ENCODE data around the gene MLF1.
"Not testable (repeated sequence)": the region's sequence is repeated elsewhere in the genome, so short reads cannot be mapped to it uniquely, and the experiment has no call there.

The MLF1 gene, protein sequence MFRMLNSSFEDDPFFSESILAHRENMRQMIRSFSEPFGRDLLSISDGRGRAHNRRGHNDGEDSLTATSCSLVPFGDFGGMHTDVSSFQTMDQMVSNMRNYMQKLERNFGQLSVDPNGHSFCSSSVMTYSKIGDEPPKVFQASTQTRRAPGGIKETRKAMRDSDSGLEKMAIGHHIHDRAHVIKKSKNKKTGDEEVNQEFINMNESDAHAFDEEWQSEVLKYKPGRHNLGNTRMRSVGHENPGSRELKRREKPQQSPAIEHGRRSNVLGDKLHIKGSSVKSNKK

DNA sequence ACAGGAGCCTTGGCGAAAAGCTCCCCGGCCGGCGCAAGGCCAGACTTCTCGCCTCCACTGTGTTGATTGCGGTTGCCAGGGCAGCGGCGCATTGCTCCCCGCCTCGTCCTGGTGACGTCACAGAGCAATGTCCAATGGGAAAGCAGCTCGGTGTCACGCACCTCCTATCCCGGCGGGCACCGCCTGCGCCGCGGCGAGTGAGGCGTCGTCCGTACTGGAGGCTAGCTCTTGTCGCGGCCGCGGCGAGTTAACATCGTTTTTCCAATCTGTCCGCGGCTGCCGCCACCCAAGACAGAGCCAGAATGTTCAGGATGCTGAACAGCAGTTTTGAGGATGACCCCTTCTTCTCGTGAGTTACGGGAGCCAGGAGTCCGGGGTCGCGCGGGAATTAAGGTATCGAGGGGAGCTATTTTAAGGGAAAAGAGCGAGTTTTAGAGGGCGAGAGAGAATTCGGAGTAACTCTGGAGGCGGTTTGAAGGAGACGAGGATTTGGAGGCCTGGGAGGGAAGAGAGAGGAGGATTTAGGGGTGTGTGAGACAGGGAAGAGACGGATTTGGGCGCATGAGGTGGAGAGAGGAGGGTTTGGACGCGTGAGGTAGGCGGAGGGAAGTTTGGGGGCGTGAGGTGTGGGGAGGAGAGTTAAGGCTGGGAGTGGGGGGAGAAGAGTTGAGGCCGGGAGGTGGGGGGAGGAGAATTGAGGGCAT, at the start of gene MLF1:
Gene MLF1 (plus strand): TSS at position 196 of the 704 bp plus-strand sequence. CDS start 107 bp downstream, at position 303.
- DNase-seq (ENCODE audit: low spot score): peak; percentile 98

DNA sequence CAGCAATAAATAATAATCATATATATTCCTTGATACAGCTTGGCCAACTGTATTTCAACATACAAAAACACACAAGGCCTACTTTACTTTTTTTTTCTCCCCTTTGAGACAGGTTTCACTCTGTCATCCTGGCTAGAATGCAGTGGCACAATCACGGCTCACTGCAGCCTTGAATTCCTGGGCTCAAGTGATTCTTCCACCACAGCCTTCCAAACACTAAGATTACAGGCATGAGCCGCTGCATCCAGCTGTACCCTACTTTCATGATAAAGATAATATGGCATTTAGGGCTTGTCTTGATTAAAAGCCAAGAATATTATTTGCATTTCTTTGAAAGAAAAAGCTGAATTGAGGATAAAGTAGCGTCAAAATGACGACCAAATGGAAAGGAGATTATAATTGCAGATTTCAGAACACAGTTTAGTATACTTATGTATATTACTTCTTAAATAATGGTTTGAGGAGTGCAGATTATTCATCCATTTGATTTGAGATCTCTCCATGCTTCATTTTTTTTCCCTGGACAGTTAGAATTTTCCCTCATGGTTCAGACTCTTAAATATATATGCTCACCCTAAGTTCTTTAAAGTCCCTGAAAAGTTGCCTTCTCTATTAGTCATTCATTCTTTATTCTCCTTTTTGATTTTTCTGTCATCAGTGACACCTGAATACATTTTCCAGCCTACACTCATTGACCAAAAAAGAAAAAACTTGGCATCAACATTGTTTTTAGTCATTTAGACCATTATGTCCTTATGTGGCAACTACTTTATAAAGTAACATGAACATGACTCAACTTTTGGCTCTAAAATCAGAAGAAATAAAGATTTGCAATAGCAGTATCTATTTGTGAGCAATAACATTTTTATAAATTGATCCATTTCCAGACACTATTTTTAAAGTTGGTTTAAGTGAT, 48.5 kb upstream of the MLF1 start:
- DNase-seq (ENCODE audit: low spot score): no peak

DNA sequence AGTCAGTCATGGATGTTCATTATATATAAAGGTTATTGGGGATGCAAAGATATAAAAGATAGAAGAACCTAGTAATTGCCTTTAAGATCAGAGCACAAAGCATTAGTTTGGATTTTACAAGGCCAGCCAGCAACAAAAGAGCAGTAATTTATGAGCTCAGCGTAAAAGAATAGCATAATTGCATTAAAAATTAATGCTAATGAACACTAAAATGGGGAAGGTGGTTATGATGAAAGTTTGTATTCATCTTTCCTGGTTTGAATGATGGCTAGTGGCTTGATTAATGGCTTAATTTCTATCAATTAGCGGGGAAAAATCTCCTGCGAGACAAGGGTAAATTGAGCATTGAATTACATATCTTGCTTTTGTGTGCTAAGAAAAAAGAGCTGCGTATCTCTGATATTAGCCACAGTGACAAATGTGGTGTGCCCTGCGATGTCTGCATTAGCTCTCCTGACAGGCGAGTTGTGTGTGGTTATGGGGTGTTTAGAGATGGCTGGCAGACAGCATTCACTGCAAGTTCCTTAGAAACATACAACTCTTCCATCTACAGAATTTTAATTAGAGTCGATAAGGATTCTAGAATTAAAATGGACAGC, 42.8 kb upstream of the MLF1 start:
- DNase-seq (ENCODE audit: low spot score): no peak

DNA sequence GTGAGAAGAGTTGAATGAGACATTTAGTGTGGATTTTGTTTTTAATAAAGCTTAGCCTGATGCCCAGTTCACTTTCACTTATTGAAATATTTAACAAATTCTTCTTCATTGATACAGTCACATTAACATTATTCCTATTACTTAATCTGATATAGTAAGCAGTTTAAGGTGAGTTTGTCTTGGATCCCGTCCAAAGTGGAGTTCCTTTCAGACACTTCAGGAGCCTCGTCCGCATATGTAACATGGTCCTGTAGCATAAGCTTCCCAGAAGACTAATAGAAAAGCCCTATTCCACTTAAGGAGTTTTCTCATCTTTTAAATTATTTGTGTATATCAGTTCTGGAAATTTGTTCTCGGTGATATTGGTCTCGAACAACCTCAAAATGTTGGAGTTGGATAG, 39.7 kb upstream of the MLF1 start:
- no peak for DNase-seq (ENCODE audit: low spot score)

DNA sequence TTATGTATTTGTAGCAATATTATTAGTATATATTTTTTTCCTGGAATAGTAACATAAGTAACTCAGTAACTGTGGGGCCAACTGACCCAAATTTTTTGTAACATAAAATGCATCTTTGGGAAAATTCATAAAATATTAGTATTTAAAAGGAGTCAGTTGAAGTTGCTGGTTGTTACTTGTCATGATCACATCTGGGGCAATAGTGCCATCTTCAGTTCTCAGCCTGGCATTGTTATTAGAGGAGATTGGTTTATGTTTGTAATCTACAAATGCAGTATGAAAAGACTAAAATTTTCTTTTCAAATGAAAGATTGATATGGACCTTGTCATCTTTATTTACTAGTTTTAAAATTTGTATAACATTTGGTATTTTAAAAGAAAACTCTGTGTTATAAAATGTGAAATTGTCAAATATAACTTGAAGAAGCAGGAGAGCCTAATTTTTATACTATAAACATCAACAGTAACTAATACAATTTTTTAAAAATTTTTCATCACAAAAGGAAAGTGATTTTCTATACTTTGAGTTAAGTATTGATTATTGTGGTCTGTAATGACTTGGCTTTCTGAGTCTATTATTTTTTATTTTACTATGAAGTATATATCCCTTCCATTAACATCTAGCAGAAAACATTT, 38.8 kb upstream of the MLF1 start:
- DNase-seq (ENCODE audit: low spot score): peak; percentile 67

DNA sequence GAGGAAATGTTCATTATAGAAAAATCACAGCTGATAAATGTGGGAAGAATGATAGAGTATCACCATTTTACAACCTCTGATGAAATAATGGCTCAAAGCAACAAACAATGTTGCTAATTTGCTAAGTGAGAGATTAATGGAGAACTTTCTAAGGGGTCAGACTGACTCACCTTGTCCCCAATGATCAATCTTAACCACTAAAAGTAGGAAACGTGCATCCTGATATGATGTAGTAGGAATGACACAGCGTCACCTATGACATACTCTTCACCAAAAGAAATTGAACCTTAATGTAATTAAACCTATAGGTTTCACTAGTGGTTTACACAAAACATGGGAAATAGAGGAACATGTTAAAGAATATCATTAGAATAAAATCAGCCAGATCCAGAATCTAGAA, 35.1 kb upstream of the MLF1 start:
- no peak for DNase-seq (ENCODE audit: low spot score)

DNA sequence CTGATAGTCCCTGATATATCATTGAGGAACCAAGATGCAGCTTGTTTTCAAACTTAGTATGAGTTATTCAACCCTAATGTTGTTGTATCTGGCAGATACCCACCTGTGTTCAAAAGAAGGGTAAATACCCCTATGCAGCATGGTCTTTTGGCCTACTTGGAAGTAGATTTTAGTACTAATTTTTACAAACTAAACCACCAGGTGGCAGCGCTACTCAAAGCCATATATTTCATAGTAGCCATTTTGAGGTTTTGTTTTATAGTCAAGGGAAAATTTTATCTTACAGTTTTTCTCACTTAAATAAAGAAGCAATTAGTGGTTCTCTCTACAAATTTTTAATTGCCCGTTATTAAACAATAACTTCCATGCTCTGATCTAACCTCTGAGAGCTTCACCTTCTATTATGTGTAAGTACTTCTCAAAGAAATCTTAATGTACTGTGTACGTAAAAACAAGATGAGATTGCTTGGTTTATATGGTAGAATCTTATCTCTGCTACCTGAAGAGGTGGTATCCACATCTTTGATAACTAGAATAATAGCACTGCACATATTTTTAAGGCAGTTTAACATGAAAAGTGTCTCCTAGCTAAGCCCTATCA, 31.5 kb upstream of the MLF1 start:
- peak; percentile 27 for DNase-seq (ENCODE audit: low spot score)

DNA sequence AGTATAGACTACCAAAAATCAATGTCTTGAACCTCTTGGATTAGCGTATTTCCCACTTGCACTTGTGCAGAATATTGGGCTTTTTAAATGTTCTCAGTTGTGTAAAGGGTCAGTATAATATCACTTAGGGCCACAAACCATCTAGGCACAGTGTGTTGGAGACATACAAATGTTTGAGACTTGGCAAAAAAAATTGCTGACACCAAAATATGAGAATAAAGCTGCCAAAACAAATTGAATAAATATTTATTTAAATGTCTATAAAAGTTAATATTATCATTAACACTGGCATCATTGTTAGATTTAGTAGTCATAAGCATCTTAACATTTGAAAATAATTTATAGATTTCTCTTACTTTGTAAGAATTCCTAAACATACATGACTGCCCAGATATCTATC, 30.9 kb upstream of the MLF1 start:
- no peak for DNase-seq (ENCODE audit: low spot score)

DNA sequence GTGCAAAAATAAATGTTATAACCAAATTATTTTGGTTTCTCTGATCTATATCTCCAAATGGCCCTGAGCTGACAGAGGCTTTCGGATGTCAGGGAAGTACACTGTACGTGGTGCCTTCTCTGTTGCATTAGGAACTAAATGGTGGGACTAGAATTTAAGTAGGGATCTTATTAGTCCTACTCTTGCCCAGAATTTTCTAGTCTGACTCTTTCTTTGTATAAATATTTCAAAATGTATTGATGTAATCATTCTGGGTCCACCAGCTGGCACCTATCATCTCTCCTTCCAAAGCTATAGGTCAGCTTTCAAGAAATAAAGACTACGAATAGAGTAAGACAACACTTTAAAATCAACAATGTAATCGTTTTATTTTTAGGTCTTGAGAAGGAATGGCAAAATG, 22.3 kb upstream of the MLF1 start:
- no peak for DNase-seq (ENCODE audit: low spot score)

DNA sequence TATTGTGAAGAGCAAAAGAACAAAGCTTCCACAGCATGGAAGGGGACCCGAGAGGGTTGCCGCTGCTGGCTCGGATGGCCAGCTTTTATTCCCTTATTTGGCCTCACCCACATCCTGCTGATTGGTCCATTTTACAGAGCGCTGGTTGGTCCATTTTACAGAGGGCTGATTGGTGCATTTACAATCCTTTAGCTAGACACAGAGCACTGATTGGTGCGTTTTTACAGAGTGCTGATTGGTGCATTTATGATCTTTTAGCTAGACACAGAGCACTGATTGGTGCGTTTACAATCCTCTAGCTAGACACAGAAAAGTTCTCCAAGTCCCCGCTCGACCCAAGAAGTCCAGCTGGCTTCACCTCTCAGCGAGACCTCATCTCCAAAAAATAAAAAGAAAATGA, 21.1 kb upstream of the MLF1 start:
- not testable (repeated sequence) for DNase-seq (ENCODE audit: low spot score)

DNA sequence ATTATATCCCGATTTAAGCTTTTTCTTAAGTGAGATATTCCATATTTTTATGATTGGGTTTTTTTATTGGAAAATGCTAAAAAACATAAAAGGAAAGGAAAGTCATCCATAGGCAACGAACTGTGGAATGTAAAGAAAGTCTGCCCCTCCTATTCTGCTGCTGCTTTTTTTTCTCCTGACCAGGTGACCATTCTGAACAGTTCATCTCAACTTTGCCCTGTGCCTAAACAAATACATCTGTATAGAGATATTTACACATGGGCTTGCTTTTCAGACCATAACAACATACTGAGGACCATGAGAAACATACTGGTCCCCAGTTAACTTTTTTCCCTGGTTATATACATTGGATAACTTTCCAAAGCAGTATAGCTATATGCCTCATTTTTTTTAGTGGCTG, 18.9 kb upstream of the MLF1 start:
- no peak for DNase-seq (ENCODE audit: low spot score)

DNA sequence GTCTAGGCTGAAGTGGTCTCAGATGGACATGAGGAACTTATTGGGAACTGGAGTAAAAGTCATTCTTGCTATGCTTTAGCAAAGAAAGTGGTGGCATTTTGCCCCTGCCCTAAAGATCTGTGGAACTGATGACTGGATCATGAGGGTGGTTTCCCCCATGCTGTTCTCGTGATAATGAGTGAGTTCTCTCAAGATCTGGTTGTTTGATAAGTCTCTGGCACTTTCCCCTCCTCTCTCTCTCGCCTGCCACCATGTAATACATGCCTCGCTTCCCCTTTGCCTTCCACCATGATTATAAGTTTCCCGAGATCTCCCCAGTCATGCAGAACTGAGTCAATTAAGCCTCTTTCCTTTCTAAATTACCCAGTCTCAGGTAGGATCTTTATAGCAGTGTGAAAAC, 11.5 kb upstream of the MLF1 start:
- no peak for DNase-seq (ENCODE audit: low spot score)

DNA sequence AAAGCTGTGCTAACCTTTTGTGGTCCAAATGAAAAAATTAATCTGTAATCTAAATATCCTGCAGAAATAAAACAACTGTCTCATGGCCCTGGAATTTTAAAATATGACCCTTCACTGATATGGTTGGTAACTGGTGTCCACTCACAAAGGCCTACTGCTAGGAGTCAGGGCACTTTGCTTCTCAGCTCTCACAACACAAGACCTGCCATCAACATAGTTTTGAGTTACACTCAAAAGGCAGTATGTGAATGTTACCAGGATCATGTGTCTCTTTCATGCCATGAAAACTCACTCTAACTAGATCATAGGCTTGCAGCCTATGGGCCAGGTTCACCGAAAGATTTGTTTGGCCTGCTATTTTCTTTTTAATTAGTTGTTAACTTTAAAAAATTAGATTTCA, 10.0 kb upstream of the MLF1 start:
- no peak for DNase-seq (ENCODE audit: low spot score)

DNA sequence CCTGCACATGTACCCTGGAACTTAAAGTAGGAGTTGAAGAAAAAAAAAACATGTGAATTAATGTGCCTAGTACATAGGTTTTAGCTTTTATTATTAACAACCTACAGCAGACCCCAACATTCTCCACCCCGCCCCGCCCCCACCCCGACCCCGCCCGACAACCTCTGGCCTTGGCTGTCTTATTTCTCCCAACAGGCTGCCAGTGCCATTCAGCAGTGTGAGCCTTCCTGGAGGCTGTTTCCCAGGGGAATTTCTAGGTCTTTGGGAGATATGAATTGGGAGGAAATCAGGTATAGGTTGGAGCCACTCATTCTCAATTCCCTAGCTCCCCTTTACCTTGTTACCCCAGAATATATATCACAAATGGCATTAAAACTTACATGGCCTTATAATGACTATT, 8.3 kb upstream of the MLF1 start:
- DNase-seq (ENCODE audit: low spot score): no peak

DNA sequence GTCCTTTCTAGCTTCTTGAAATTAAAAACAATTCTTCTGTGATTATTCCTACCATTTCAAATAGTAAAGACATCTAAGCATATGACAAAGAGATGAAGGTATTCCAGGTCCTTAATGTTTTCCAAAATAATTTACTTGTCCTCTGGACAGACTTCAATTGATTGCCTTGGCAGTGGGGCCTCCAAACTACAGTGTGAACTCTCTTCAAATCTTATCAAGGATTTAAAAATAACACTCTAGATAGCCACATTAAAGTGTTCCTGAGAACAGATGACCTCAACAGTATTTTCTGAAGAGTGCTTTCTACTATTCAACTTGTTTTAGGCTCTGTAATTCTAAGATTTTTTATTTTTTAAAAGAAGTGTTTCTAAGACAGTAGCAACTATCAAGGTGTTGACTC, 7.9 kb upstream of the MLF1 start:
- no peak for DNase-seq (ENCODE audit: low spot score)

DNA sequence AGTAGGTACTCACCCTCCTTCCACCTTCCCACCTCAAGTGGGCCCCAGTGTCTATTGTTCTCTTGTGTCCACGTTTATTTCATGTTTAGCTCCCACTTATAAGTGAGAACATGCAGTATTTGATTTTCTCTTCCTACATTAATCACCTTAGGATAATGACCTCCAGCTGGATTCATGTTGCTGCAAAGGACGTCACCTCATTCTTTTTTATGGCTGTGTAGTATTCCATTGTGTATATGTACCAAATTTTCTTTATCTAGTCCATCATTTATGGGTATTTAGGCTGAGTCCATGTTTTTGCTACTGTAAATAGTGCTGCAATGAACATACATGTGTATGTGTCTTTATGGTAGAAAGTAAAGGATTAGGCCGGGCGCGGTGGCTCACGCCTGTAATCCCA, 5.9 kb upstream of the MLF1 start:
- DNase-seq (ENCODE audit: low spot score): no peak

DNA sequence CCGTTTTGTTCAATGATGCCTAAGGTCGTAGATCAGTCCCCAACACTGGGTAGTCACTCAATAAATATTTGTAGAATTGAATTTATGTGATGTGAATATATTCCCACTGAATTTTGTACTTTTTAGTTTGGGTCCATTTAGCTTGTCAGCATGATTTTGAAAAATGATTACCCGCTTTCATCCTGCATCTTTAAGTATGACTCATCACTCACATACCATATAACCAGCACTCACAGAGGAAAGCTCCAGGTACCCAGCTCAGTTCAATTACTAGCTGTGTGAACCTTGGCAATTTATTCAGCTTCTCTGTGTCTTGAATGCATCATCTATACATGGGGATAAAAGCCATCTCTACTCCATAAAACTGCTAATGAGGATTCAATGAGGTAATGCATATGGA, 2.2 kb upstream of the MLF1 start:
- no peak for DNase-seq (ENCODE audit: low spot score)

DNA sequence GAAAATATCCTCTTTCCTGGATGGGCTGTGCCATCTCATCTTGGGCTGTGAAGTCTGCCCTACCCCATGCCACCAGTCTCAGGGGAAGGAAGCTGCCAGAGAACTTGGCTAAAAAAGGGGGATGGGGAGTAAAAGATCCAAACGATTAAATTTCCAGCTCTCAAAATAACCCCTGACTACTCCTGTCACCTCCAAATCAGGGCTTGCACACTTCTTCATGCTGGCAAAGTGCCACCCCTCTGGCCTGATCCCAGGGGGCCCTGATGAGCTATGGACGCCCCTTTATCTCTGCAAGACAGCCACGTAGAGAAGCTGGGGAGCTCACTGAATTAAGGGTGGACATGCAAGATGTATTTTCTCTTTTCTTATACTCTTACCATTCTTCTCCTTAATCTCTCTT, 1.2 kb upstream of the MLF1 start:
- no peak for DNase-seq (ENCODE audit: low spot score)

DNA sequence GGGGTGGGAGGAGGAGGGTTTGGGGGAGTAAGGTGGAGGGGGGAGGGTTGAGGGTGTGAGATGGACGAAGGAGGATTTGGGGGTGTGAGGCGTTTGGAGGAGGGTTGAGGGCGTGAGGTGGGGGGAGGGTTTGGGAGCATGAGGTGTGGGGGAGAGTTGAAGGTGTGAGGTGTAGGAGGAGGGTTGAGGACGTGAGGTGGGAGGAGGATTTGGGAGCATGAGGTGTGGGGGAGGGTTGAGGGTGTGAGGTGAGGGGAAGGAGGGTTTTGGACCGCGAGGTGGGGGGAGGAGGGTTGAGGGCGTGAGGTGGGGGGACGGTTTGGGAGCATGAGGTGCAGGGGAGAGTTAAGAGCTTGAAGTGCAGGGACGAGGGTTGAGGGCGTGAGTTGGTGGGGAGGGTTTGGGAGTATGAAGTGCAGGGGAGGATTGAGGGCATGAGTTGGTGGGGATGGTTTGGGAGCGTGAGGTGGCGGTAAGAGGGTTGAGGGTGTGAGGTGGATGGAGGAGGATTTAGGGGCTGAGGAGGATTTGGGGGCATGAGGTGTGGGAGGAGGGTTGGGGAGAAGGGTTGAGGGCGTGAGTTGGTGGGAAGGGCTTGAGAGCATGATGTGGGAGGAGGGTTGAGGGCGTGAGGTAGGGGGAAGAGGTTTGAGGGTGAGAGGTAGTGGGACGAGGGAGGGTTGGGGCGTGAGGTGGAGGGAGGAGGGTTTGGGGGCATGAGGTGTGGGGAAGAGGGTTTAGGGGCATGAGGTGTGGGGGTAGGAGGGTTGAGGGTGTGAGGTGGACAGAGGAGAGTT, 1.2 kb downstream of the MLF1 start:
- DNase-seq (ENCODE audit: low spot score): no peak

DNA sequence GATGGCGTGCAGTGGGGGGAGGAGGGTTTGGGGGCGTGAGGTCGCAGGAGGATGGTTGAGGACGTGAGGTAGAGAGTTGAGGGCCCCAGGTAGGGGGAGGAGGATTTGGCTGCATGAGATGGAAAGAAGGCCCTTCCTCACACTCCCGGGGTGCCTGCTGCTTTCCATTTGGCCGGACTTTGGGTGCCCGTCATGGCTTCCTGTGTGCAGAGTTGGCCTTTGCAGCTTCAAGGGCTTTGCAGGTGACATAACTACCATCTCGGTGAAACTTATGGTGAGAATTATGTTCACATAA, 1.7 kb downstream of the MLF1 start:
- DNase-seq (ENCODE audit: low spot score): no peak

DNA sequence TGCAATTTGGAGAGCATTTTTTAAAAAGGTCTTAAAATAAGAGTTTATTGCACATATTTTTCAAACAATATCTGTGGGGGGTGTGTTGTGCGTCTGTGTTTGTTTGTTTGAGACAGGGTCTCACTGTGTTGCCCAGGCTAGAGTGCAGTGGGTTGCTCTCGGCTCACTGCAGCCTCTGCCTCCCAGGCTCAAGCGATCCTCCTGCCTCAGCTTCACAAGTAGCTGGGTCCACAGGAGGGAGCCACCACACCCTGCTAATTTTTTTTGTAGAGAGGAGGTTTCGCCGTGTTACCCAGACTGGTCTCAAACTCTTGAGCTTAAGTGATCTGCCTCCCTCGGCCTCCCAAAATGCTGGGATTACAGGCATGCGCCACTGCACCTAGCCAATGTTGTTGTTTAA, 2.7 kb downstream of the MLF1 start:
- DNase-seq (ENCODE audit: low spot score): no peak

Measured in Ammon's horn (tissue), 1 donor.